PFSK-1 (cell line): ENCODE results near the gene TLN1.

Experiments used
- FOXP2 ChIP-seq: optimal IDR thresholded peaks from 2 replicates; pipeline ENCODE3; 2011; ENCODE audit warnings: borderline replicate concordance, control low read depth, inconsistent platforms; ENCODE audit not compliant: insufficient read depth; ENCODE audit errors: extremely low read length, extremely low read depth
- POLR2AphosphoS5 ChIP-seq: IDR thresholded peaks from 2 replicates; pipeline ENCODE4 v1.6.1; 2012; ENCODE audit warnings: low read depth, mild to moderate bottlenecking, control low read depth, low read length, moderate library complexity
- SIN3A ChIP-seq: IDR thresholded peaks from 2 replicates; pipeline ENCODE4 v1.6.1; 2012; ENCODE audit warnings: mild to moderate bottlenecking, low read length, moderate library complexity, borderline replicate concordance; ENCODE audit not compliant: insufficient read depth
- TAF1 ChIP-seq: IDR thresholded peaks from 2 replicates; pipeline ENCODE4 v1.6.1; 2012; ENCODE audit warnings: low read length, control low read depth, borderline replicate concordance; ENCODE audit not compliant: insufficient read depth
- TF ChIP-seq, protein P1 (sequence below), 2 experiments: IDR thresholded peaks; 2 replicates each; pipeline versions ENCODE4 v1.6.1 to v1.8.0; 2011 to 2012; ENCODE audit warnings: low read depth in 2 of 2, low read length in 2 of 2, control low read depth in 1 of 2, inconsistent platforms in 1 of 2, mild to moderate bottlenecking in 1 of 2, moderate library complexity in 1 of 2; ENCODE audit not compliant: insufficient read depth in 1 of 2

TLN1 gene

GRCh38 chr9:35766997-35767396 lies 35.0 kb upstream of the TLN1 start:
- TF ChIP-seq, protein P1, sequence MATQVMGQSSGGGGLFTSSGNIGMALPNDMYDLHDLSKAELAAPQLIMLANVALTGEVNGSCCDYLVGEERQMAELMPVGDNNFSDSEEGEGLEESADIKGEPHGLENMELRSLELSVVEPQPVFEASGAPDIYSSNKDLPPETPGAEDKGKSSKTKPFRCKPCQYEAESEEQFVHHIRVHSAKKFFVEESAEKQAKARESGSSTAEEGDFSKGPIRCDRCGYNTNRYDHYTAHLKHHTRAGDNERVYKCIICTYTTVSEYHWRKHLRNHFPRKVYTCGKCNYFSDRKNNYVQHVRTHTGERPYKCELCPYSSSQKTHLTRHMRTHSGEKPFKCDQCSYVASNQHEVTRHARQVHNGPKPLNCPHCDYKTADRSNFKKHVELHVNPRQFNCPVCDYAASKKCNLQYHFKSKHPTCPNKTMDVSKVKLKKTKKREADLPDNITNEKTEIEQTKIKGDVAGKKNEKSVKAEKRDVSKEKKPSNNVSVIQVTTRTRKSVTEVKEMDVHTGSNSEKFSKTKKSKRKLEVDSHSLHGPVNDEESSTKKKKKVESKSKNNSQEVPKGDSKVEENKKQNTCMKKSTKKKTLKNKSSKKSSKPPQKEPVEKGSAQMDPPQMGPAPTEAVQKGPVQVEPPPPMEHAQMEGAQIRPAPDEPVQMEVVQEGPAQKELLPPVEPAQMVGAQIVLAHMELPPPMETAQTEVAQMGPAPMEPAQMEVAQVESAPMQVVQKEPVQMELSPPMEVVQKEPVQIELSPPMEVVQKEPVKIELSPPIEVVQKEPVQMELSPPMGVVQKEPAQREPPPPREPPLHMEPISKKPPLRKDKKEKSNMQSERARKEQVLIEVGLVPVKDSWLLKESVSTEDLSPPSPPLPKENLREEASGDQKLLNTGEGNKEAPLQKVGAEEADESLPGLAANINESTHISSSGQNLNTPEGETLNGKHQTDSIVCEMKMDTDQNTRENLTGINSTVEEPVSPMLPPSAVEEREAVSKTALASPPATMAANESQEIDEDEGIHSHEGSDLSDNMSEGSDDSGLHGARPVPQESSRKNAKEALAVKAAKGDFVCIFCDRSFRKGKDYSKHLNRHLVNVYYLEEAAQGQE (IDR thresholded peaks at IDR 0.05; ENCODE audit: insufficient read depth in 1 of 2, low read depth in 2 of 2, low read length in 2 of 2): no peak
- TF ChIP-seq SIN3A: no peak
- no peak for TF ChIP-seq FOXP2
- TF ChIP-seq TAF1: no peak
- no peak for TF ChIP-seq POLR2AphosphoS5

GRCh38 chr9:35763803-35764202 lies 31.8 kb upstream of the TLN1 start:
- no peak for TF ChIP-seq FOXP2
- no peak for TF ChIP-seq TAF1
- TF ChIP-seq SIN3A: no peak
- TF ChIP-seq POLR2AphosphoS5: no peak
- TF ChIP-seq, protein P1 (IDR thresholded peaks at IDR 0.05; ENCODE audit: insufficient read depth in 1 of 2, low read depth in 2 of 2, low read length in 2 of 2): no peak

- TF ChIP-seq POLR2AphosphoS5 (no peak), SIN3A (no peak), TAF1 (no peak), FOXP2 (no peak)
- TF ChIP-seq, protein P1 (IDR thresholded peaks at IDR 0.05; ENCODE audit: insufficient read depth in 1 of 2, low read depth in 2 of 2, low read length in 2 of 2): no peak
Observed at GRCh38 chr9:35763181-35763580, 31.2 kb upstream of the TLN1 start.

DNA sequence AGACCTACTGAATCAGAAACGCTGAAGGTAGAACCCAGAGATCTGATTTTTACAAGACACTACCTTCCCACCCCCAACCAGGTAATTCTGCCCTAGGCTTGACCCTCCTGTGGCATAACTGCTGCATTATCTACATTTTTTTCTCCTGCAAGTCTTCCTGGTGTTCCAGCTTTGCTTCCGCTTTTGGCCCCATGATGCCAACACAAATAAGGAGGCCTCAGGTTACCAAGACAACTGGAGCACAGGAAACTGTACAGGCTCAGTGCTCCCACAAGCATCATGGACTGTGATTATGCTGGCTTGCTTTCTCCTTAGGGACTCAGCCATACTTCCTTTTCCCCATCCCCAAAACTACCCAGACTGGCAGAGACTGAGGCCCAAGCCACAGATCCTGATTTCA lies 28.7 kb upstream of the TLN1 start:
- TF ChIP-seq SIN3A: no peak
- no peak for TF ChIP-seq FOXP2
- TF ChIP-seq POLR2AphosphoS5: no peak
- TF ChIP-seq TAF1: no peak
- TF ChIP-seq, protein P1 (IDR thresholded peaks at IDR 0.05; ENCODE audit: insufficient read depth in 1 of 2, low read depth in 2 of 2, low read length in 2 of 2): no peak

DNA sequence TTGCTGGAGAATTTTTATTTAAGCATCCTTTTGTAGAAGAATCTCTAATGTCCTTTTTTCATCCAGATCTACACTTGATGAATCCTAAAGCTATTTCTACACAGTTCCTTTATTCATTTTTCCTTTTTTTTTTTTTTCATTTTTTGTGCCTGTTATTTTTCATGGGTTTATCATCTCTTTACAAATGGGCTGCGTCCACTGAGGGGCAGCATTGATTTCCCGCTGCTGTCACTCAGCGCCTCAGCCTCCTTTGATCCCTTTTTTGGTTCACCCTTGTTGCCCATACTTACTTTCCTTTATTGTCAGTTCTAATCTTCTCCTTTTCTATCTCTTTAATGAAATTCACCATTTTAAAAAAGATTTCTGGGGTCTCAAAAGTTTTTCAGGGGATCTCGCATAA lies 27.8 kb upstream of the TLN1 start:
- TF ChIP-seq, protein P1 (IDR thresholded peaks at IDR 0.05; ENCODE audit: insufficient read depth in 1 of 2, low read depth in 2 of 2, low read length in 2 of 2): no peak
- TF ChIP-seq POLR2AphosphoS5 (no peak), FOXP2 (no peak), SIN3A (no peak)
